ENCODE measurements around the gene ANKRD60. TPM values are rescaled to one million over a fixed set of nuclear protein-coding genes. Genes with fewer than 3 reads are reported as not detected.

Gene ANKRD60
- total RNA-seq, 4 donors from 2014 or later = not detected

Other genes with a start within 250 kb of the ANKRD60 start
- 10 to 100 TPM in 1 of 4 donors, 1 to 10 TPM in 3; 8.0 to 10.9 (median 9.3) TPM for gene RAB22A, start 81.1 kb upstream of the ANKRD60 start, total RNA-seq
- 10 to 100 TPM; 30.4 to 37.7 (median 32.8) TPM for gene VAPB, start 160.6 kb upstream of the ANKRD60 start, total RNA-seq